NCI-H460 (cell line): ENCODE results near the gene WFIKKN2. TPM values are rescaled to one million over a fixed set of nuclear protein-coding genes. Genes with fewer than 3 reads are reported as not detected.
"Not testable (repeated sequence)": the region's sequence is repeated elsewhere in the genome, so short reads cannot be mapped to it uniquely, and the experiment has no call there.

ENCODE experiments used
- DNase-seq: peaks from one replicate; pipeline ENCODE4 v3.0.0-alpha.2; 2016; ENCODE audit warnings: low read depth; ENCODE audit errors: extremely low read depth
- polyA plus RNA-seq: library from polyadenylated mRNA; depleted of rRNA; stranded (reverse); fragments of >200 nt; gene quantifications from 2 replicates; pipeline ENCODE4 v1.2.3, GENCODE V29; 2014; cell fraction: nucleus; rRNA removed
- total RNA-seq: library from RNA; depleted of rRNA; stranded (reverse); fragments of >200 nt; shearing (Covaris generic); gene quantifications from 2 replicates; pipeline ENCODE4 v1.2.3, GENCODE V29; 2014; rRNA removed

The WFIKKN2 gene
- total RNA-seq = not detected in 2 replicates
- polyA plus RNA-seq = not detected in 2 replicates

- no peak for DNase-seq
Measured at GRCh38 chr17:50835301-50836234, at the start of gene WFIKKN2. WFIKKN2 (plus strand) TSS chr17:50835586; CDS start chr17:50835938, 352 bp downstream.

- DNase-seq = no peak
Measured at GRCh38 chr17:50785946-50786570, 49.3 kb upstream of the WFIKKN2 start.

- DNase-seq = no peak
Measured at GRCh38 chr17:50787106-50787505, 48.3 kb upstream of the WFIKKN2 start.

GRCh38 chr17:50790618-50791017 is 44.8 kb upstream of the WFIKKN2 start:
- no peak for DNase-seq

- DNase-seq = no peak
Measured at GRCh38 chr17:50792132-50792531, 43.3 kb upstream of the WFIKKN2 start.

- no peak for DNase-seq
Measured at GRCh38 chr17:50793007-50793406, 42.4 kb upstream of the WFIKKN2 start.

- no peak for DNase-seq
Measured at GRCh38 chr17:50794361-50794760, 41.0 kb upstream of the WFIKKN2 start.

GRCh38 chr17:50797135-50797810 is 38.1 kb upstream of the WFIKKN2 start:
- no peak for DNase-seq

- no peak for DNase-seq
Measured at GRCh38 chr17:50798424-50799288, 36.7 kb upstream of the WFIKKN2 start.

GRCh38 chr17:50799582-50799981 is 35.8 kb upstream of the WFIKKN2 start:
- DNase-seq = no peak

- DNase-seq = no peak
Measured at GRCh38 chr17:50800196-50800700, 35.1 kb upstream of the WFIKKN2 start.

- DNase-seq = no peak
Measured at GRCh38 chr17:50802609-50803571, 32.5 kb upstream of the WFIKKN2 start.

- DNase-seq = no peak
Measured at GRCh38 chr17:50803676-50804075, 31.7 kb upstream of the WFIKKN2 start.

GRCh38 chr17:50804749-50805475 is 30.5 kb upstream of the WFIKKN2 start:
- not testable (repeated sequence) for DNase-seq

- no peak for DNase-seq
Measured at GRCh38 chr17:50805486-50805885, 29.9 kb upstream of the WFIKKN2 start.

GRCh38 chr17:50806141-50806643 is 29.2 kb upstream of the WFIKKN2 start:
- no peak for DNase-seq

GRCh38 chr17:50807009-50807408 is 28.4 kb upstream of the WFIKKN2 start:
- no peak for DNase-seq

- DNase-seq = no peak
Measured at GRCh38 chr17:50807675-50808074, 27.7 kb upstream of the WFIKKN2 start.
